Endothelial cell of umbilical vein (primary cell): ENCODE measurements around the gene COX4I1. TPM values are rescaled to one million over a fixed set of nuclear protein-coding genes. Genes with fewer than 3 reads are reported as not detected.

ENCODE experiments used
- BruUV-seq: library from RNA; stranded (reverse); fragments of 400-500 nt; replicated peaks from 2 replicates; lab custom pipeline; 2021; lab: Mats Ljungman, UMichigan
- CTCF ChIA-PET: fragments of 300-600, 350-600 bp; sonication (Branson Sonifier 250); formaldehyde crosslinking; loops from one replicate; lab custom pipeline; 2021; ENCODE audit warnings: antibody characterized with exemption, inconsistent platforms; lab: Charles Lee
- POLR2A ChIA-PET: fragments of 300-600, 350-600 bp; sonication (Branson Sonifier 250); formaldehyde crosslinking; loops from one replicate; lab custom pipeline; 2021; ENCODE audit warnings: antibody characterized with exemption, inconsistent platforms; lab: Charles Lee
- DNase-seq: peaks from one replicate; pipeline ENCODE4 v3.0.0-alpha.2; 2011; ENCODE audit warnings: low read depth, low spot score
- FAIRE-seq: peaks from 2 replicates; lab custom pipeline; 2011; peaks lifted over from hg19 to GRCh38; lab: Jason Lieb, UNC
- H2AFZ ChIP-seq: 2 replicates; pipeline ENCODE4 v1.6.0; 2012; ENCODE audit warnings: low read depth, low read length, control low read depth, inconsistent platforms
- H3K27ac ChIP-seq: 2 replicates; pipeline ENCODE4 v1.5.1; 2011; ENCODE audit warnings: low read depth, mild to moderate bottlenecking, control low read depth, low read length, moderate library complexity; ENCODE audit not compliant: insufficient read depth
- H3K27me3 ChIP-seq, 2 experiments: 2 replicates each; pipeline versions ENCODE4 v1.6.0 to v1.6.1; 2011; ENCODE audit warnings: low read length in 2 of 2, mixed read lengths in 1 of 2; ENCODE audit not compliant: control insufficient read depth in 2 of 2, insufficient read depth in 2 of 2
- H3K36me3 ChIP-seq, 2 experiments: 2 replicates in 1 of 2; 3 replicates in 1 of 2; pipeline ENCODE4 v1.5.1; 2011; ENCODE audit warnings: low read length in 2 of 2, mild to moderate bottlenecking in 1 of 2, moderate library complexity in 1 of 2; ENCODE audit not compliant: control insufficient read depth in 2 of 2, insufficient read depth in 2 of 2; ENCODE audit errors: extremely low read depth in 1 of 2
- H3K4me1 ChIP-seq: 3 replicates; pipeline ENCODE4 v1.5.1; 2011; ENCODE audit warnings: mild to moderate bottlenecking, low read length; ENCODE audit not compliant: control insufficient read depth, insufficient read depth; ENCODE audit errors: extremely low read depth
- H3K4me2 ChIP-seq: 2 replicates; pipeline ENCODE4 v1.6.1; 2011; ENCODE audit warnings: low read length, control low read depth, mixed read lengths; ENCODE audit not compliant: insufficient read depth
- H3K4me3 ChIP-seq, 3 experiments: fragments of 200-600 bp in 1 of 3; sonication (generic), shearing (Covaris generic) in 1 of 3; replicated peaks in 1 of 3; 2 replicates each; pipeline ENCODE4 v1.5.1; 2011 to 2016; ENCODE audit warnings: control low read depth in 3 of 3, low read length in 3 of 3, mild to moderate bottlenecking in 2 of 3, inconsistent platforms in 1 of 3, low read depth in 1 of 3, moderate library complexity in 1 of 3; ENCODE audit not compliant: insufficient read depth in 1 of 3
- H3K79me2 ChIP-seq: 2 replicates; pipeline ENCODE4 v1.6.0; 2012; ENCODE audit warnings: low read length, inconsistent platforms; ENCODE audit not compliant: control insufficient read depth, insufficient read depth
- H3K9ac ChIP-seq: replicated peaks from 2 replicates; pipeline ENCODE3; 2011; ENCODE audit warnings: low read length, control low read depth; ENCODE audit not compliant: insufficient read depth; ENCODE audit errors: extremely low read depth
- H3K9me1 ChIP-seq: replicated peaks from 3 replicates; pipeline ENCODE4 v1.6.0; 2011; ENCODE audit warnings: mild to moderate bottlenecking, low read length; ENCODE audit not compliant: control insufficient read depth, insufficient read depth; ENCODE audit errors: extremely low read depth
- H3K9me3 ChIP-seq: replicated peaks from 2 replicates; pipeline ENCODE4 v1.5.1; 2012; ENCODE audit warnings: low read length, inconsistent platforms; ENCODE audit not compliant: control insufficient read depth, insufficient read depth
- H4K20me1 ChIP-seq: replicated peaks from 2 replicates; pipeline ENCODE3; 2011; ENCODE audit warnings: mild to moderate bottlenecking, low read length; ENCODE audit not compliant: control insufficient read depth, insufficient read depth; ENCODE audit errors: extremely low read depth
- CTCF ChIP-seq, 2 donors: IDR thresholded peaks; 1 replicate in 1 of 2; 2 replicates in 1 of 2; pipeline ENCODE4 v1.5.1; 2011; ENCODE audit warnings: low read length in 2 of 2, mild to moderate bottlenecking in 2 of 2, moderate library complexity in 2 of 2, control low read depth in 1 of 2, inconsistent platforms in 1 of 2, low read depth in 1 of 2; ENCODE audit not compliant: insufficient read depth in 1 of 2; ENCODE audit errors: extremely low read depth in 1 of 2
- EZH2 ChIP-seq: IDR thresholded peaks from 2 replicates; pipeline ENCODE4 v1.6.1; 2012; ENCODE audit warnings: borderline replicate concordance, low read depth, mild to moderate bottlenecking, moderate library complexity, low read length, inconsistent platforms; ENCODE audit not compliant: severe bottlenecking
- FOS ChIP-seq: IDR thresholded peaks from 2 replicates; pipeline ENCODE4 v1.6.1; 2011; ENCODE audit warnings: mild to moderate bottlenecking, low read length, moderate library complexity, borderline replicate concordance; ENCODE audit not compliant: insufficient read depth
- GATA2 ChIP-seq: IDR thresholded peaks from 2 replicates; pipeline ENCODE4 v1.7.0; 2011; ENCODE audit warnings: low read depth, mild to moderate bottlenecking, moderate library complexity, mixed read lengths, low read length; ENCODE audit not compliant: insufficient read length, insufficient read depth
- JUN ChIP-seq: IDR thresholded peaks from 2 replicates; pipeline ENCODE4 v1.6.1; 2011; ENCODE audit warnings: borderline replicate concordance, low read depth; ENCODE audit not compliant: insufficient read length, insufficient read depth
- MAX ChIP-seq: IDR thresholded peaks from 2 replicates; pipeline ENCODE4 v1.6.1; 2011; ENCODE audit not compliant: insufficient read depth, insufficient read length
- MYC ChIP-seq: IDR thresholded peaks from one replicate; pipeline ENCODE4 v1.6.1; 2011; ENCODE audit warnings: mild to moderate bottlenecking, low read depth, low read length
- POLR2A ChIP-seq: IDR thresholded peaks from 2 replicates; pipeline ENCODE4 v1.6.1; 2012; ENCODE audit warnings: low read depth, mild to moderate bottlenecking, control low read depth, low read length
- POLR2AphosphoS5 ChIP-seq: IDR thresholded peaks from 2 replicates; pipeline ENCODE4 v1.6.1; 2012; ENCODE audit warnings: low read depth, mild to moderate bottlenecking, control low read depth, low read length, moderate library complexity; ENCODE audit not compliant: insufficient read depth
- dilution Hi-C: fragments of 300-500 bp; cut with MboI; formaldehyde crosslinking; loops from one replicate; pipeline ENCODE4 v1.15.0; 2019; ENCODE audit warnings: low sequenced_read_pairs; ENCODE audit not compliant: extremely low pct_ligation_motif_present
- intact Hi-C: fragments of 100-400 bp; cut with micrococcal nuclease; formaldehyde crosslinking; loops from one replicate; pipeline ENCODE4 v1.10.0; 2022
- polyA plus RNA-seq, 4 experiments: library from polyadenylated mRNA; depleted of rRNA in 3 of 4; stranded (reverse) in 3 of 4; unstranded in 1 of 4; fragments of >200 nt; gene quantifications; 2 replicates each; pipeline versions ENCODE4 v1.2.1 to v1.2.3, GENCODE V29; 2011 to 2012; ENCODE audit warnings: missing spikeins in 1 of 4
- total RNA-seq: library from RNA; stranded (reverse); gene quantifications from 2 replicates; pipeline ENCODE4 v1.2.3, GENCODE V29; 2021

COX4I1 gene
- total and polyA plus RNA-seq, 2 donors (not counting 3 experiments of a cell fraction or from before 2014, with no cell fraction given): 560 to 953 TPM

GRCh38 chr16:85762970-85763369 is 36.5 kb upstream of the COX4I1 start:
- Histone ChIP-seq H3K79me2 (no peaks in the 10 kb centered on the region), H4K20me1 (no peaks in the 10 kb centered on the region), H3K9me1 (no peaks in the 10 kb centered on the region), H3K9me3 (no peaks in the 10 kb centered on the region), H2AFZ (no peak overlapping the region), H3K36me3 (no peaks in the 10 kb centered on the region), H3K27me3 (no peaks in the 10 kb centered on the region), H3K4me2 (no peak overlapping the region), H3K4me3 (no peak overlapping the region), H3K9ac (no peak overlapping the region), H3K27ac (no peak overlapping the region), H3K4me1 (peaks cover 8% of the 10 kb centered on the region)
- TF ChIP-seq MYC (no peak), CTCF (IDR thresholded peaks at IDR 0.05; ENCODE audit: extremely low read depth in 1 of 2, insufficient read depth in 1 of 2, low read depth in 1 of 2, low read length in 2 of 2) (no peak), POLR2AphosphoS5 (no peak), JUN (no peak), POLR2A (no peak), FOS (no peak), GATA2 (no peak), MAX (no peak), EZH2 (no peak)
- FAIRE-seq (no peak), DNase-seq (no peak)
- intact Hi-C loops: no loop called here
- dilution Hi-C loops: no loop called here
- POLR2A ChIA-PET: no interaction called here
- CTCF ChIA-PET: interaction anchor here (1.0 kb wide), 1 partner anchor 10 kb away, joined by 3 read pairs; no protein-coding TSS in a partner anchor
- BruUV-seq: no TSS peak
